Measurements from ENCODE around the gene SBF2. TPM values are rescaled to one million over a fixed set of nuclear protein-coding genes. Genes with fewer than 3 reads are reported as not detected.

The SBF2 gene
- total and polyA plus RNA-seq, 2 of the 13 experiments (the other 11 are each of a cell fraction or from before 2014, with no cell fraction given) = 24.0 to 45.8 TPM

GRCh38 chr11:10289765-10290380 is 4.1 kb downstream of the SBF2 start (continued):
- TF ChIP-seq, protein P1, sequence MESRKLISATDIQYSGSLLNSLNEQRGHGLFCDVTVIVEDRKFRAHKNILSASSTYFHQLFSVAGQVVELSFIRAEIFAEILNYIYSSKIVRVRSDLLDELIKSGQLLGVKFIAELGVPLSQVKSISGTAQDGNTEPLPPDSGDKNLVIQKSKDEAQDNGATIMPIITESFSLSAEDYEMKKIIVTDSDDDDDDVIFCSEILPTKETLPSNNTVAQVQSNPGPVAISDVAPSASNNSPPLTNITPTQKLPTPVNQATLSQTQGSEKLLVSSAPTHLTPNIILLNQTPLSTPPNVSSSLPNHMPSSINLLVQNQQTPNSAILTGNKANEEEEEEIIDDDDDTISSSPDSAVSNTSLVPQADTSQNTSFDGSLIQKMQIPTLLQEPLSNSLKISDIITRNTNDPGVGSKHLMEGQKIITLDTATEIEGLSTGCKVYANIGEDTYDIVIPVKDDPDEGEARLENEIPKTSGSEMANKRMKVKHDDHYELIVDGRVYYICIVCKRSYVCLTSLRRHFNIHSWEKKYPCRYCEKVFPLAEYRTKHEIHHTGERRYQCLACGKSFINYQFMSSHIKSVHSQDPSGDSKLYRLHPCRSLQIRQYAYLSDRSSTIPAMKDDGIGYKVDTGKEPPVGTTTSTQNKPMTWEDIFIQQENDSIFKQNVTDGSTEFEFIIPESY (CRISPR knock-in tag; IDR thresholded peaks at IDR 0.05) = no peak
- TF ChIP-seq, protein P2, sequence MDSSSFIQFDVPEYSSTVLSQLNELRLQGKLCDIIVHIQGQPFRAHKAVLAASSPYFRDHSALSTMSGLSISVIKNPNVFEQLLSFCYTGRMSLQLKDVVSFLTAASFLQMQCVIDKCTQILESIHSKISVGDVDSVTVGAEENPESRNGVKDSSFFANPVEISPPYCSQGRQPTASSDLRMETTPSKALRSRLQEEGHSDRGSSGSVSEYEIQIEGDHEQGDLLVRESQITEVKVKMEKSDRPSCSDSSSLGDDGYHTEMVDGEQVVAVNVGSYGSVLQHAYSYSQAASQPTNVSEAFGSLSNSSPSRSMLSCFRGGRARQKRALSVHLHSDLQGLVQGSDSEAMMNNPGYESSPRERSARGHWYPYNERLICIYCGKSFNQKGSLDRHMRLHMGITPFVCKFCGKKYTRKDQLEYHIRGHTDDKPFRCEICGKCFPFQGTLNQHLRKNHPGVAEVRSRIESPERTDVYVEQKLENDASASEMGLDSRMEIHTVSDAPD (CRISPR knock-in tag; IDR thresholded peaks at IDR 0.05) = no peak
- TF ChIP-seq, protein P3, sequence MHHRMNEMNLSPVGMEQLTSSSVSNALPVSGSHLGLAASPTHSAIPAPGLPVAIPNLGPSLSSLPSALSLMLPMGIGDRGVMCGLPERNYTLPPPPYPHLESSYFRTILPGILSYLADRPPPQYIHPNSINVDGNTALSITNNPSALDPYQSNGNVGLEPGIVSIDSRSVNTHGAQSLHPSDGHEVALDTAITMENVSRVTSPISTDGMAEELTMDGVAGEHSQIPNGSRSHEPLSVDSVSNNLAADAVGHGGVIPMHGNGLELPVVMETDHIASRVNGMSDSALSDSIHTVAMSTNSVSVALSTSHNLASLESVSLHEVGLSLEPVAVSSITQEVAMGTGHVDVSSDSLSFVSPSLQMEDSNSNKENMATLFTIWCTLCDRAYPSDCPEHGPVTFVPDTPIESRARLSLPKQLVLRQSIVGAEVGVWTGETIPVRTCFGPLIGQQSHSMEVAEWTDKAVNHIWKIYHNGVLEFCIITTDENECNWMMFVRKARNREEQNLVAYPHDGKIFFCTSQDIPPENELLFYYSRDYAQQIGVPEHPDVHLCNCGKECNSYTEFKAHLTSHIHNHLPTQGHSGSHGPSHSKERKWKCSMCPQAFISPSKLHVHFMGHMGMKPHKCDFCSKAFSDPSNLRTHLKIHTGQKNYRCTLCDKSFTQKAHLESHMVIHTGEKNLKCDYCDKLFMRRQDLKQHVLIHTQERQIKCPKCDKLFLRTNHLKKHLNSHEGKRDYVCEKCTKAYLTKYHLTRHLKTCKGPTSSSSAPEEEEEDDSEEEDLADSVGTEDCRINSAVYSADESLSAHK (CRISPR knock-in tag; IDR thresholded peaks at IDR 0.05; ENCODE audit: borderline replicate concordance) = no peak
- TF ChIP-seq ESRRA (CRISPR knock-in tag; IDR thresholded peaks at IDR 0.05; ENCODE audit: low read depth) (no peak), NFIB (CRISPR knock-in tag; IDR thresholded peaks at IDR 0.05; ENCODE audit: borderline replicate concordance) (no peak), MLX (CRISPR knock-in tag; IDR thresholded peaks at IDR 0.05) (no peak), ZMAT3 (CRISPR knock-in tag; conservative IDR thresholded peaks at IDR 0.05) (no peak), RFX3 (CRISPR knock-in tag; IDR thresholded peaks at IDR 0.05) (no peak), ZNF891 (CRISPR knock-in tag; IDR thresholded peaks at IDR 0.05) (0 out of 2 replicates have a peak, but pooled peaks have one; percentile 37), KDM6A (CRISPR knock-in tag; IDR thresholded peaks at IDR 0.05; ENCODE audit: low read depth) (no peak), ZNF740 (CRISPR knock-in tag; IDR thresholded peaks at IDR 0.05) (no peak)
- TF ChIP-seq, protein P4, sequence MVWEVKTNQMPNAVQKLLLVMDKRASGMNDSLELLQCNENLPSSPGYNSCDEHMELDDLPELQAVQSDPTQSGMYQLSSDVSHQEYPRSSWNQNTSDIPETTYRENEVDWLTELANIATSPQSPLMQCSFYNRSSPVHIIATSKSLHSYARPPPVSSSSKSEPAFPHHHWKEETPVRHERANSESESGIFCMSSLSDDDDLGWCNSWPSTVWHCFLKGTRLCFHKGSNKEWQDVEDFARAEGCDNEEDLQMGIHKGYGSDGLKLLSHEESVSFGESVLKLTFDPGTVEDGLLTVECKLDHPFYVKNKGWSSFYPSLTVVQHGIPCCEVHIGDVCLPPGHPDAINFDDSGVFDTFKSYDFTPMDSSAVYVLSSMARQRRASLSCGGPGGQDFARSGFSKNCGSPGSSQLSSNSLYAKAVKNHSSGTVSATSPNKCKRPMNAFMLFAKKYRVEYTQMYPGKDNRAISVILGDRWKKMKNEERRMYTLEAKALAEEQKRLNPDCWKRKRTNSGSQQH (CRISPR knock-in tag; IDR thresholded peaks at IDR 0.05; ENCODE audit: low read depth) = no peak
